Upper lobe of left lung (tissue), 4 donors: ENCODE data around the gene KLKB1.

Experiments used
- CTCF ChIP-seq, 6 experiments: fragments of 450-650 bp in 4 of 6; fragments of 200-600 bp in 2 of 6; sonication (generic) in 2 of 6; IDR thresholded peaks; one replicate each; pipeline ENCODE4 v1.5.1; 2016 to 2019; ENCODE audit warnings: antibody characterized with exemption in 6 of 6
- POLR2A ChIP-seq, 4 donors: fragments of 450-650 bp; IDR thresholded peaks; one replicate each; pipeline ENCODE4 v1.5.1; 2016 to 2017; ENCODE audit warnings: antibody characterized with exemption in 4 of 4, mild to moderate bottlenecking in 2 of 4

- no peak for TF ChIP-seq CTCF (IDR thresholded peaks at IDR 0.05)
- TF ChIP-seq POLR2A (IDR thresholded peaks at IDR 0.05), result no peak
Observed at GRCh38 chr4:186258216-186258811, 31.0 kb downstream of the KLKB1 start.
